OCI-LY3 (cell line): Measurements from ENCODE around the gene NPIPB13.
"Not testable (repeated sequence)": the region's sequence is repeated elsewhere in the genome, so short reads cannot be mapped to it uniquely, and the experiment has no call there.

ENCODE experiments used
- CTCF ChIP-seq: fragments of 200-600, 300-600 bp; sonication (generic); IDR thresholded peaks from 2 replicates; pipeline ENCODE4 v1.5.1; 2014; ENCODE audit warnings: antibody characterized with exemption, low read length, low read depth
- EZH2phosphoT487 ChIP-seq: fragments of 200-600 bp; shearing (Covaris generic); IDR thresholded peaks from 2 replicates; pipeline ENCODE4 v1.6.1; 2018; ENCODE audit warnings: antibody characterized with exemption, mixed run types, low read depth

GRCh38 chr16:30206252-30206651 is 42.0 kb downstream of the NPIPB13 start:
- TF ChIP-seq CTCF, EZH2phosphoT487: not testable (repeated sequence)
